GM19395 (cell line): ENCODE measurements around the gene GPR180.
"Not testable (repeated sequence)": the region's sequence is repeated elsewhere in the genome, so short reads cannot be mapped to it uniquely, and the experiment has no call there.

Experiments used
- ATAC-seq: cut with Tn5 transposase; IDR thresholded peaks from one replicate; pipeline ENCODE4 v1.9.1; 2021; ENCODE audit warnings: mild to moderate bottlenecking, moderate library complexity; ENCODE audit not compliant: unreplicated experiment

GPR180 gene

GRCh38 chr13:94595950-94596574 is 5.6 kb upstream of the GPR180 start, which contains the start of gene TGDS:
Gene TGDS, minus strand, starts transcription at chr13:94596152. Its CDS starts 16 bp downstream, at chr13:94596136.
- ATAC-seq, result peak; percentile 96

- no peak for ATAC-seq
These were observed 5.1 kb upstream of the GPR180 start for GRCh38 chr13:94596575-94596971.

GRCh38 chr13:94598281-94598680 is 3.4 kb upstream of the GPR180 start:
- no peak for ATAC-seq

GRCh38 chr13:94599877-94600276 is 1.8 kb upstream of the GPR180 start:
- no peak for ATAC-seq

GRCh38 chr13:94602467-94602866 is 810 bp downstream of the GPR180 start:
- no peak for ATAC-seq

- ATAC-seq, result no peak
These were observed 5.4 kb downstream of the GPR180 start for GRCh38 chr13:94607056-94607455.

- ATAC-seq, result no peak
These were observed 6.3 kb downstream of the GPR180 start for GRCh38 chr13:94607939-94608338.

- no peak for ATAC-seq
These were observed 6.9 kb downstream of the GPR180 start for GRCh38 chr13:94608586-94608985.

- no peak for ATAC-seq
These were observed 7.5 kb downstream of the GPR180 start for GRCh38 chr13:94609196-94609595.

- ATAC-seq, result no peak
These were observed 8.8 kb downstream of the GPR180 start for GRCh38 chr13:94610475-94610874.

- ATAC-seq, result no peak
These were observed 10.4 kb downstream of the GPR180 start for GRCh38 chr13:94612050-94612449.

- no peak for ATAC-seq
These were observed 11.4 kb downstream of the GPR180 start for GRCh38 chr13:94613051-94613450.

- peak; percentile 67 for ATAC-seq
These were observed 15.8 kb downstream of the GPR180 start for GRCh38 chr13:94617389-94618000.

GRCh38 chr13:94620286-94620896 is 18.7 kb downstream of the GPR180 start:
- ATAC-seq, result peak; percentile 84

GRCh38 chr13:94622344-94622743 is 20.7 kb downstream of the GPR180 start:
- no peak for ATAC-seq

GRCh38 chr13:94623316-94623715 is 21.7 kb downstream of the GPR180 start:
- no peak for ATAC-seq

GRCh38 chr13:94630858-94631257 is 29.2 kb downstream of the GPR180 start:
- no peak for ATAC-seq

- no peak for ATAC-seq
These were observed 30.7 kb downstream of the GPR180 start for GRCh38 chr13:94632226-94632980.

- not testable (repeated sequence) for ATAC-seq
These were observed 34.4 kb downstream of the GPR180 start for GRCh38 chr13:94636096-94636495.

GRCh38 chr13:94636942-94637578 is 35.4 kb downstream of the GPR180 start:
- ATAC-seq, result no peak

- not testable (repeated sequence) for ATAC-seq
These were observed 36.0 kb downstream of the GPR180 start for GRCh38 chr13:94637677-94638076.
